ENCODE measurements around the gene MEX3C. TPM values are rescaled to one million over a fixed set of nuclear protein-coding genes. Genes with fewer than 3 reads are reported as not detected.
A peak's percentile ranks its signal among the peaks of the same experiment; 100 is the strongest.

The MEX3C gene
- total and polyA plus RNA-seq, 2 experiments from 2014 or later = 14.4 to 41.3 TPM

DNA sequence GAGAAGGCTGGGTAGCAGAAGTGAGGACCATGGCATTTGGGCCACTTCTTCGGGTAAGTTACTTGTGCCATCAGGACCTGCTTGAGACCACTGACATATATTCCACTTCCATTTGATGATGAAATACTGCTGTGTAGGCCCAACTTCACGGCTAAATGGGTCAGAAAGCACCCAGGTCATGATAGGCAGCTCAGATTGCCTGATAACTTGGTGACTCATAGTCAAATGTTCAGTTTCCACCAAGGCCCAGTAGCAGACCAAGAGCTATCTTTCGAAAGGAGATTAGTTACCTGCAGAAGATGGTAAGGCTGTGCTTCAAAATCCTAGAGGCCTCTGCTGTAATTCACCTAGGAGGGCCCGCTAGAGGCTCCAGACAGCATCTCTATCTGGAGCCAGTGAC lies 31.8 kb upstream of the MEX3C start:
- DNase-seq (ENCODE audit: low read depth in 1 of 2, low spot score in 1 of 2) = no peak
- H3K4me3 ChIP-seq = no peak overlapping the region
- H3K9me3 ChIP-seq (ENCODE audit: low read depth) = no peaks in the 10 kb centered on the region
- TF ChIP-seq, protein P1, sequence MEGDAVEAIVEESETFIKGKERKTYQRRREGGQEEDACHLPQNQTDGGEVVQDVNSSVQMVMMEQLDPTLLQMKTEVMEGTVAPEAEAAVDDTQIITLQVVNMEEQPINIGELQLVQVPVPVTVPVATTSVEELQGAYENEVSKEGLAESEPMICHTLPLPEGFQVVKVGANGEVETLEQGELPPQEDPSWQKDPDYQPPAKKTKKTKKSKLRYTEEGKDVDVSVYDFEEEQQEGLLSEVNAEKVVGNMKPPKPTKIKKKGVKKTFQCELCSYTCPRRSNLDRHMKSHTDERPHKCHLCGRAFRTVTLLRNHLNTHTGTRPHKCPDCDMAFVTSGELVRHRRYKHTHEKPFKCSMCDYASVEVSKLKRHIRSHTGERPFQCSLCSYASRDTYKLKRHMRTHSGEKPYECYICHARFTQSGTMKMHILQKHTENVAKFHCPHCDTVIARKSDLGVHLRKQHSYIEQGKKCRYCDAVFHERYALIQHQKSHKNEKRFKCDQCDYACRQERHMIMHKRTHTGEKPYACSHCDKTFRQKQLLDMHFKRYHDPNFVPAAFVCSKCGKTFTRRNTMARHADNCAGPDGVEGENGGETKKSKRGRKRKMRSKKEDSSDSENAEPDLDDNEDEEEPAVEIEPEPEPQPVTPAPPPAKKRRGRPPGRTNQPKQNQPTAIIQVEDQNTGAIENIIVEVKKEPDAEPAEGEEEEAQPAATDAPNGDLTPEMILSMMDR (IDR thresholded peaks at IDR 0.05; ENCODE audit: low read depth, low read length) = no peak
- H3K36me3 ChIP-seq = no peaks in the 10 kb centered on the region
- H3K27me3 ChIP-seq = no peaks in the 10 kb centered on the region
- H3K4me1 ChIP-seq (ENCODE audit: low read depth) = no peaks in the 10 kb centered on the region
- H3K27ac ChIP-seq = no peak overlapping the region

DNA sequence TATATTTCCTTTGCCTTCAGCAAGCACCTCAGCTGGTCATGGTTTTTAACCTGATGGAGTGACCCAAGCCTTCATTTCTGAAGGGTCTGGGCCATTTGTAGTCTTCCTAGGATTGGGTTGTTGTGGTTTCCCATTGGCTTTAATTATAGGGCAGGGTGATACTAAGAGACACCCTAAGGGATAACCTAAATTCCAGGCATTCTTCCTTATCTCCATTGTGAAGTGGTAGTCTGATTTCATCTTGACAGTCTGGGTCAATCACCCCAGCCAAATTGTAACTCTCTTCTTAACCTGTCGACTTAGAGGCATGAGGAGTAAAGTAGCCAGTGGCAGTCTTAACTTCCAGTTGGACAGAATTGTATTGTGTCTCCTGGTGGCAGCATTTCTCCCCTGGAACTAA lies 30.2 kb upstream of the MEX3C start:
- Histone ChIP-seq H3K27ac (no peak overlapping the region), H3K36me3 (no peaks in the 10 kb centered on the region), H3K4me1 (ENCODE audit: low read depth) (no peaks in the 10 kb centered on the region), H3K27me3 (no peaks in the 10 kb centered on the region), H3K9me3 (ENCODE audit: low read depth) (no peaks in the 10 kb centered on the region), H3K4me3 (no peak overlapping the region)
- no peak for DNase-seq (ENCODE audit: low read depth in 1 of 2, low spot score in 1 of 2)
- TF ChIP-seq, protein P1 (IDR thresholded peaks at IDR 0.05; ENCODE audit: low read depth, low read length) = no peak

DNA sequence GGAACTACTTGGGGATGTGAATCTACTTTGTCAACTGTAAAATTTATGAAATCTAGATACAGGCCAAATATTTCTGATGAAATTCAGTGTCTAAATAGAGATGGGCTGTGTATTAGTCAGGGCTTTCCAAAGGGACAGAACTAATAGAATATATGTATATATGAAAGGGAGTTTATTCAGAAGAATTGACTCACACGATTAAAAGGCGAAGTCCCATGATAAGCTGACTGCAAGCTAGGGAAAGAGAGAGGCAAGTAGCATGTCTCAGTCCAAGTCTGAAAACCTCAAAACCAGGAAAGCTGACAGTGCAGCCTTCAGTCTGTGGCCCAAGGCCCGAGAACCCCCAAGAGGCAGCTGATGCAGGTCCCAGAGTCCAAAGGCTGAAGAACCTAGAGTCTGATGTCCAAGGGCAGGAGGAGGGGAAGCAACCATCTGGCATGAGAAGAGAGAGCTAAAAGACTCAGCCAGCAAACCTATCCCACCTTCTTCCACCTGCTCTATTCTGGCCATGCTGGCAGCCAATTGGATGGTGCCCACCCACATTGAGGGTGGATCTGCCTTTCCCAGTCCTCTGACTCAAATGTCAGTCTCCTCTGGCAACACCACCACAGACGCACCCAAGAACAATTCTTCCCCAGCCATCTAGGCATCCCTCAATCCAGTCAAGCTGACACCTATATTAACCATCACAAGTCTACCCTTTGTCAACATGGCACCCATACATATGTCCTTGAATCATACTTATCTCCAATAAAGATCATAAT lies 29.3 kb upstream of the MEX3C start:
- Histone ChIP-seq H3K9me3 (ENCODE audit: low read depth) (no peaks in the 10 kb centered on the region), H3K27me3 (no peaks in the 10 kb centered on the region), H3K27ac (no peak overlapping the region), H3K36me3 (no peaks in the 10 kb centered on the region), H3K4me1 (ENCODE audit: low read depth) (no peaks in the 10 kb centered on the region), H3K4me3 (no peak overlapping the region)
- TF ChIP-seq, protein P1 (IDR thresholded peaks at IDR 0.05; ENCODE audit: low read depth, low read length) = no peak
- peak in 1 of 2 donors; percentile 27 for DNase-seq (ENCODE audit: low read depth in 1 of 2, low spot score in 1 of 2)

DNA sequence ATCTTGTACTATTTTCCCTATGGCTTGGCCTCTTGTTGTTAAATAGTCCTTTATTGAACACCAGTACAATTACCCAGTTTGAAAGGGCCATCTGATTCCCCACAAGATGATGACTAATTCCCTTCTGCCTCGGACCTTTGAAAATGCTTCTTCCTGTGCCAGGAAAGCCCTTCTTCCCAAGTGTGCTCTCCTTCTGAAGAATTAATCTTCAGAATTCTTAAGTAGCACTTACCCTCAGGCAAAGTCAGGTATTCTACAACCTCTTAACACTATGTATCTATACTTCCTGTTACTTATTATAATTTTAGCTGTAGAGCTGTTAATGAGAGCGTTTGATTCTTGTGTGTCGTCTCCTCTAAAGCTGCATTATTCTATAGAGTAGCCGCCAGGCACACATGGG lies 28.6 kb upstream of the MEX3C start:
- Histone ChIP-seq H3K9me3 (ENCODE audit: low read depth) (no peaks in the 10 kb centered on the region), H3K27ac (no peak overlapping the region), H3K4me3 (no peak overlapping the region), H3K4me1 (ENCODE audit: low read depth) (no peaks in the 10 kb centered on the region), H3K27me3 (no peaks in the 10 kb centered on the region), H3K36me3 (no peaks in the 10 kb centered on the region)
- TF ChIP-seq, protein P1 (IDR thresholded peaks at IDR 0.05; ENCODE audit: low read depth, low read length) = no peak
- peak in 1 of 2 donors; percentile 19 for DNase-seq (ENCODE audit: low read depth in 1 of 2, low spot score in 1 of 2)

DNA sequence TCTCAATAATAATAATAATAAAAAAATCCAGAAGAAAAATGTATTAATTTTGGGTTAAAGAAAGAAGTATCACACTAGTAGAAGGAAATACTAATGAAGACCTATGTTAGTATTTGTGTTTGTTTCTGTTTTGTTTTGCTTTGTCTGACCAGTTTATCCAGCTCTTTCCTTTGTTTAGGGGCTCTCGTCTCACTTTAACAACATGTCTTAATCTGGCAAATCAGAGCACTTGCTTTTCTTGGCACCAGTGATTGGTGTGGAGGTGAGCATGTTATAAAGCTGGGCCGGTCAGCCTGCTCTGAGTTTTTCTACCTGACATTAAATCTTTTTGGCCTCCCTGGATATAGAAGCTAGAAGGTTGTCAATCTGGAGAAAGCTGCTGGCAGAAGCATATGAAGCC lies 15.1 kb upstream of the MEX3C start:
- Histone ChIP-seq H3K4me1 (ENCODE audit: low read depth) (no peaks in the 10 kb centered on the region), H3K27me3 (peaks cover 2% of the 10 kb centered on the region), H3K4me3 (no peak overlapping the region), H3K36me3 (no peaks in the 10 kb centered on the region), H3K9me3 (ENCODE audit: low read depth) (no peaks in the 10 kb centered on the region), H3K27ac (no peak overlapping the region)
- no peak for DNase-seq (ENCODE audit: low read depth in 1 of 2, low spot score in 1 of 2)
- TF ChIP-seq, protein P1 (IDR thresholded peaks at IDR 0.05; ENCODE audit: low read depth, low read length) = no peak

Measured in cardiac muscle cell (in vitro differentiated cells and primary cell).